GM12891 (cell line): ENCODE measurements around the gene NFKB1.
A peak's percentile ranks its signal among the peaks of the same experiment; 100 is the strongest.

Experiments
- DNase-seq: peaks from one replicate; pipeline ENCODE4 v3.0.0; 2011; ENCODE audit warnings: low spot score; ENCODE audit not compliant: insufficient read length
- FAIRE-seq: peaks from 2 replicates; lab custom pipeline; 2011; peaks lifted over from hg19 to GRCh38; lab: Jason Lieb, UNC
- PAX5 ChIP-seq: IDR thresholded peaks from 2 replicates; pipeline ENCODE4 v1.6.1; 2011; ENCODE audit warnings: low read length, moderate library complexity, mild to moderate bottlenecking; ENCODE audit not compliant: insufficient read depth, severe bottlenecking
- POLR2A ChIP-seq: IDR thresholded peaks from 2 replicates; pipeline ENCODE4 v1.6.1; 2011; ENCODE audit warnings: low read depth, low read length, control low read depth
- POLR2AphosphoS5 ChIP-seq: IDR thresholded peaks from 2 replicates; pipeline ENCODE4 v1.6.1; 2011; ENCODE audit warnings: low read depth, low read length, control low read depth
- POU2F2 ChIP-seq: IDR thresholded peaks from 2 replicates; pipeline ENCODE4 v1.6.1; 2011; ENCODE audit warnings: low read depth, mild to moderate bottlenecking, control low read depth, low read length, moderate library complexity
- SPI1 ChIP-seq: IDR thresholded peaks from 2 replicates; pipeline ENCODE4 v1.6.1; 2011; ENCODE audit warnings: low read depth, low read length, control low read depth
- TAF1 ChIP-seq: IDR thresholded peaks from 2 replicates; pipeline ENCODE4 v1.6.1; 2011; ENCODE audit warnings: low read depth, low read length, control low read depth

NFKB1 gene

DNA sequence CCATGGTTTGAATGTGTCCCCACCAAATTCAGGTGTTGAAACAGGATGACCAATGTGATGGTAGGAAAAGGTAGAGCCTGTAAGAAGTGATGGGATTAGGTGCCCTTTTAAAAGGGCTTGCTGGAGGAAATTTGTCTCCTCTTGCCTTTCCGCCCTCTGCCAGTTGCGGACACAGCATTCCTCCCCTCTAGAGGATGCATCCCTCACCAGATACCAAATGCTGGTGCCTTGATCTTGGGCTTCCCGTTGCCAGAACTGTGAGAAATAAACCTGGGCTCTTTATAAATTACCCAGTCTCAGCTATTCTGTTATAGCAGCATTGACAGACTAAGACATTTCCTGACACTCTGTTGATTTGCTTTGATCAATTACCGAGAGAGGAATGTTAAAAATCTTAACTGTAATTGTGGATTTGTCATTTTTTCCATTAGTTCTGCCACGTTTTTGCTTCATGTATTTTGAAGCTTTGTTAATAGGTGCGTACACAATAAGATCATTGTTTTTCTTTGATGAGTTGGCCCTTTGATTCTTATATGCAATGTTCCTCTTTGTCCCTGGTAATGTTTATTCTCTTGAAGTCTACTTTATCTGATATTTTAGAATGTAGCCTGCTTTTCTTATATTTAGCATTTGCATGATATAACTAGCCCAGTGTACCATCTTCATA lies 13.3 kb downstream of the NFKB1 start:
- TF ChIP-seq TAF1 (no peak), POU2F2 (no peak), SPI1 (no peak), PAX5 (no peak), POLR2AphosphoS5 (no peak), POLR2A (no peak)
- no peak for FAIRE-seq
- no peak for DNase-seq

DNA sequence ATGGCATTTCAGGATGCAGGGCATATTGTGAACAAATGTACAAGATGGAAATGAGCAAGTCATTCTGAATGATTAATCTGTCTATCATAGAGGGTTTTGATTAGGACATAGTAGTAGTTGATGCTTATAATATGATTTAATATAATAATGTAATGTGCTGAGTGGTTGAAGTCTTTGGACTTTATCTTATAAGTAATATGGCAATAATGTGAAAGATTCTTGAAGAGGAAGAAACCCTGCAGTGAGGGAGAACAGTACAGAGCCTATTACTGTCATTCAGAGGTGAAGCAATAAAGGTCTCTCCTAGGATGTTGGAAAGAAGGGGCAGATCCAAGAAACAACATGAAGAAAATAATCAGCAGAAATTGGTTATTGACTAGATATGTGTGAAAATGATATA lies 16.6 kb downstream of the NFKB1 start:
- no peak for DNase-seq
- FAIRE-seq: peak; percentile 47
- no peak for TF ChIP-seq POLR2AphosphoS5
- TF ChIP-seq POLR2A: no peak

DNA sequence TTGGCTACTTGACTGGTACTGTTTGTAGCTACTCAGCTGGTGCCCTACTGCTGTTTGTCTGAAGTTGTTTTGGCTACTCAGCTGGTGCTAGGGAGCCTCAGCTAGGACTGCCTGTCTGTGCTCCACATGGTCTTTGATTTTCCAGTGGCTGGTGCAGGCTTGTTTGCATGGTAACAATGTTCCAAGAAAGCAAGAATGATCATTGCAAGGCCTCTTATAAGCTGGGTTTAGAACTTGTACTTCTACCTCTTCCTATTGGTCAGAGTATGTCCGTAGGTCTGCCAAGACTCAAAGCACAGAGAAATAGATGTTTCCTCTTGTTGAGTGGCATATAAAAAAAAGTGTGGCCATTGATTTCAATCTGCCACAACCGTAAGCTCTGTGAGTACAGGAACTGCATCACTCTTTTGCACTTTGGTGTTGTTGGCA lies 17.6 kb downstream of the NFKB1 start:
- FAIRE-seq (peak; percentile 51), DNase-seq (no peak)
- TF ChIP-seq POU2F2: no peak

DNA sequence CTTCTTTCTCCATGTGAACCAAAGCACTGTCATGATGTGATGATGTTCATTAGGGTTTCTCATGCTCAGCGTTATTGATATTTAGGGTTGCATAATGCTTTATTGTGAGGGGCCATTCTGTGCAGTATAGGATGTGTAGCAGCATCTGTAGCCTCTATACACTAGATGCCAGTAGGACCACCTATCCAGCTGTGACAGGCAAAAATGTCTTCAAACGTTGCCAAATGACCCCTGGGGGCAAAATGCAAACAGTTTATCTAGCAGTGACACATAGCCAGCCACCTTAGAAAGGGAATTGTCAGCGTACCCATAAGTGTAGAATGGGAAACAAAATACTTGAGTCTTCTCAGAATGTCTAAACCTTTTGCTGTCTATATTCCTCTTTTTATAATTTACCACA lies 18.8 kb downstream of the NFKB1 start:
- TF ChIP-seq TAF1 (no peak), POU2F2 (no peak), POLR2AphosphoS5 (no peak), PAX5 (no peak), POLR2A (no peak), SPI1 (no peak)
- DNase-seq: no peak
- FAIRE-seq: peak; percentile 59

DNA sequence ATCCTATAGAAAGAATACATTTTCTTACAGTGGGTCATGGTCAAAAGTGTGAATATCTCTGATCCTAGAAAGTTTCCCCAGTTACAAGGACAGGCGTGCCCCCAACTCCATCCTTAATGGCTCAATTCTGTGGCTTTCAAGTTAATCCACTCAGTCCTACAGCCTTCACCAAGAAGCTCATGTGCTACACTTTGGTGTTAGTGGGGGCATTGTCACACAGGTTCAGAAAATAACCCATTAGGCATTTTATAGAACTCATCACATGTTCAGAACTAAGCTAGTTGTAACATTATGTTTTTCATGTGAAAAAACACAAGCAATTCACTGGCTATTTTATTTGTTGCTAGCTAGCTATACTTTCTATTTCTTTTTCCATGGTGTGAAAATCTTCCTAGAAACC lies 20.4 kb downstream of the NFKB1 start:
- TF ChIP-seq POU2F2 (no peak), POLR2A (no peak), POLR2AphosphoS5 (no peak), TAF1 (no peak), PAX5 (no peak), SPI1 (no peak)
- DNase-seq (no peak), FAIRE-seq (peak; percentile 71)

DNA sequence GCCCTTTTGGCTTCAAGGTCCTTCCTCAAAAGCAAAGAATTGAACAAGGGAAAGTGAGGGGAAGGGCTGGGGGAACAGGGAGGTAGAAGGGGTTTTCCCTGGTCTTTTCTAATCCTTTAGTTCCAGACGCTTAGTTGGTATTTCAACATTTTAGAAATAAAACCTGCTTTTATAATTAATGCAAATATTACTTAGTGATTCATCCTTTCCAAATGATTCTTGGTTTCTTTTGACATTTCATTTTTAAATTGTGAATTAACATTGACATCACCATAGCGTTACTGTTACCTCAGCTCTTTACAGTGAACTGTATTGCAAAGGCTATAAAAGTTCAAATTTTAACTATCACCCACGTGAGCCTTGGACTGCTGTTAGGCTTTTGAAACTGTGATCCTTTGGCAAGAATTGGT lies 20.9 kb downstream of the NFKB1 start:
- peak; percentile 43 for FAIRE-seq
- DNase-seq: no peak
- no peak for TF ChIP-seq POLR2AphosphoS5
- TF ChIP-seq SPI1: no peak
- no peak for TF ChIP-seq PAX5
- no peak for TF ChIP-seq POLR2A
- no peak for TF ChIP-seq TAF1
- TF ChIP-seq POU2F2: no peak

- FAIRE-seq (peak; percentile 76), DNase-seq (no peak)
- no peak for TF ChIP-seq PAX5
- TF ChIP-seq POU2F2: no peak
- no peak for TF ChIP-seq SPI1
- TF ChIP-seq POLR2A: no peak
- TF ChIP-seq POLR2AphosphoS5: no peak
- no peak for TF ChIP-seq TAF1
These were observed 23.5 kb downstream of the NFKB1 start for GRCh38 chr4:102524691-102525090.

DNA sequence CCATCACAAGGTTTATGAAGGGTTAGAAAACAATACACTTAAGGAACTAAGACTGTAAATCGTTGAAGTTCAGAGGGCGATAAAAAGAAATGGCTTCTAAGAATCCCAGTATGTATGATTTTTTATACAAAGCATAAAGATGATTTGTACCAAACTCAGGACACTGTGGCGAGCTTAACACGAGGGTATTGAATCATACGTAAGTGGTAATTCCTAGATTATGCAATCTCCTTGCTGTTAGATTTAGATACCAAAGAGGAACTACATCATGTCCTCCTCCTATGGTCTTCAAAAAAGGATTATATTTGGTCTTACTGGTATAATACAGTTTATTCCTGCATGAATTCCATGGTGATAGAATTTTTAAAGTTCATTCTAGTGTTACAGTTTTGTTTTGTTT lies 23.9 kb downstream of the NFKB1 start:
- FAIRE-seq: peak; percentile 28
- DNase-seq: no peak
- no peak for TF ChIP-seq POLR2AphosphoS5
- no peak for TF ChIP-seq POLR2A
- no peak for TF ChIP-seq POU2F2
- TF ChIP-seq PAX5: no peak
- TF ChIP-seq TAF1: no peak
- TF ChIP-seq SPI1: no peak

GRCh38 chr4:102525504-102525903 lies 24.3 kb downstream of the NFKB1 start:
- no peak for FAIRE-seq

GRCh38 chr4:102526532-102526931 lies 25.4 kb downstream of the NFKB1 start:
- FAIRE-seq: no peak
- TF ChIP-seq POLR2A (no peak), POU2F2 (no peak), PAX5 (no peak), TAF1 (no peak), POLR2AphosphoS5 (no peak), SPI1 (no peak)
- DNase-seq: no peak

More at GRCh38 chr4:102525504-102525903, 24.3 kb downstream of the NFKB1 start:
- DNase-seq: no peak
- TF ChIP-seq POLR2A (no peak), TAF1 (no peak), PAX5 (no peak)

- DNase-seq (no peak), FAIRE-seq (peak; percentile 76)
- no peak for TF ChIP-seq POLR2AphosphoS5
- TF ChIP-seq POLR2A: no peak
- TF ChIP-seq TAF1: no peak
- no peak for TF ChIP-seq SPI1
These were observed 26.6 kb downstream of the NFKB1 start for GRCh38 chr4:102527695-102528283.
